C4-2B (cell line): Measurements from ENCODE around the gene LRRC56.

Source experiments
- ZFX ChIP-seq: fragments of 450-650 bp; IDR thresholded peaks from 2 replicates; pipeline ENCODE4 v1.6.1; 2017
- TF ChIP-seq, protein P1 (sequence below): fragments of 450-650 bp; conservative IDR thresholded peaks from 2 replicates; pipeline ENCODE4 v1.5.1; 2017; ENCODE audit warnings: mild to moderate bottlenecking

DNA sequence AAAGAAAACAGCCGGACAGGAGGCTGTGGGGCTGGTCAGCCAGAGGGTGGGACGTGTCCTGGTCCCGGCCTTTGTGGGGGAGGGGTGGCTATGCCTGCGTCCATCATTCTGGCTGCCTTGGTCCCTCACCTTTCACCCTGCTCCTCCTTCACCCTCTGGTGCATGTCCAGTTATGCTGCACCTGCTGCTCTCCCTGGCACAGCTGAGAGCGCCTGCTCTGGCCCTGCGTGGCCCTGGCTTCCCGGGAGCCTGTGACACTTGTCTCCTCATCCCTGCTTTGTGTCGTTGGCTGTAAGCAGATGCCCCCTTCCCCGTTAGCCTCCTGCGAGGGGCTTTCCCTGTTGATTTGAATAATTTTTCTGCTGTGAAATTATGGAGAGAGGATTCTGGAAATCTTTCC, 55.6 kb downstream of the LRRC56 start:
- TF ChIP-seq, protein P1, sequence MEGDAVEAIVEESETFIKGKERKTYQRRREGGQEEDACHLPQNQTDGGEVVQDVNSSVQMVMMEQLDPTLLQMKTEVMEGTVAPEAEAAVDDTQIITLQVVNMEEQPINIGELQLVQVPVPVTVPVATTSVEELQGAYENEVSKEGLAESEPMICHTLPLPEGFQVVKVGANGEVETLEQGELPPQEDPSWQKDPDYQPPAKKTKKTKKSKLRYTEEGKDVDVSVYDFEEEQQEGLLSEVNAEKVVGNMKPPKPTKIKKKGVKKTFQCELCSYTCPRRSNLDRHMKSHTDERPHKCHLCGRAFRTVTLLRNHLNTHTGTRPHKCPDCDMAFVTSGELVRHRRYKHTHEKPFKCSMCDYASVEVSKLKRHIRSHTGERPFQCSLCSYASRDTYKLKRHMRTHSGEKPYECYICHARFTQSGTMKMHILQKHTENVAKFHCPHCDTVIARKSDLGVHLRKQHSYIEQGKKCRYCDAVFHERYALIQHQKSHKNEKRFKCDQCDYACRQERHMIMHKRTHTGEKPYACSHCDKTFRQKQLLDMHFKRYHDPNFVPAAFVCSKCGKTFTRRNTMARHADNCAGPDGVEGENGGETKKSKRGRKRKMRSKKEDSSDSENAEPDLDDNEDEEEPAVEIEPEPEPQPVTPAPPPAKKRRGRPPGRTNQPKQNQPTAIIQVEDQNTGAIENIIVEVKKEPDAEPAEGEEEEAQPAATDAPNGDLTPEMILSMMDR: no peak
- no peak for TF ChIP-seq ZFX
